Measurements from ENCODE around the gene PREX1. TPM values are rescaled to one million over a fixed set of nuclear protein-coding genes. Genes with fewer than 3 reads are reported as not detected.

PREX1 gene
- total RNA-seq, 1 donor from 2014 or later: 33.1 TPM

GRCh38 chr20:48705240-48706115 is 122.3 kb downstream of the PREX1 start:
- no peak for DNase-seq (ENCODE audit: low read depth in 2 of 2)

GRCh38 chr20:48704761-48705160 is 123.0 kb downstream of the PREX1 start:
- DNase-seq (ENCODE audit: low read depth in 2 of 2): no peak

GRCh38 chr20:48703511-48704219 is 124.1 kb downstream of the PREX1 start:
- no peak for DNase-seq (ENCODE audit: low read depth in 2 of 2)

- no peak for DNase-seq (ENCODE audit: low read depth in 2 of 2)
These were observed 124.7 kb downstream of the PREX1 start for GRCh38 chr20:48703107-48703506.

GRCh38 chr20:48702455-48702913 is 125.3 kb downstream of the PREX1 start:
- DNase-seq (ENCODE audit: low read depth in 2 of 2): no peak

- DNase-seq (ENCODE audit: low read depth in 2 of 2): no peak
These were observed 126.1 kb downstream of the PREX1 start for GRCh38 chr20:48701702-48702101.

GRCh38 chr20:48698507-48699267 is 129.1 kb downstream of the PREX1 start:
- no peak for DNase-seq (ENCODE audit: low read depth in 2 of 2)

GRCh38 chr20:48697845-48698491 is 129.8 kb downstream of the PREX1 start:
- DNase-seq (ENCODE audit: low read depth in 2 of 2): peak; percentile 46 to 64

GRCh38 chr20:48696671-48697070 is 131.1 kb downstream of the PREX1 start:
- no peak for DNase-seq (ENCODE audit: low read depth in 2 of 2)

GRCh38 chr20:48695738-48696137 is 132.1 kb downstream of the PREX1 start:
- DNase-seq (ENCODE audit: low read depth in 2 of 2): no peak

GRCh38 chr20:48695255-48695654 is 132.5 kb downstream of the PREX1 start:
- DNase-seq (ENCODE audit: low read depth in 2 of 2): no peak

- DNase-seq (ENCODE audit: low read depth in 2 of 2): no peak
These were observed 133.4 kb downstream of the PREX1 start for GRCh38 chr20:48694381-48694865.

GRCh38 chr20:48691523-48691922 is 136.3 kb downstream of the PREX1 start:
- peak in 1 of 2 donors; percentile 30 for DNase-seq (ENCODE audit: low read depth in 2 of 2)

GRCh38 chr20:48690888-48691287 is 136.9 kb downstream of the PREX1 start:
- DNase-seq (ENCODE audit: low read depth in 2 of 2): no peak

GRCh38 chr20:48689874-48690571 is 137.8 kb downstream of the PREX1 start:
- no peak for DNase-seq (ENCODE audit: low read depth in 2 of 2)

- DNase-seq (ENCODE audit: low read depth in 2 of 2): no peak
These were observed 138.4 kb downstream of the PREX1 start for GRCh38 chr20:48689388-48689787.

- no peak for DNase-seq (ENCODE audit: low read depth in 2 of 2)
These were observed 139.2 kb downstream of the PREX1 start for GRCh38 chr20:48688579-48688978.

- no peak for DNase-seq (ENCODE audit: low read depth in 2 of 2)
These were observed 140.5 kb downstream of the PREX1 start for GRCh38 chr20:48687117-48687800.

GRCh38 chr20:48686238-48687116 is 141.3 kb downstream of the PREX1 start:
- DNase-seq (ENCODE audit: low read depth in 2 of 2): peak in 1 of 2 donors; percentile 58
